GM19395 (cell line): ENCODE results near the gene UBXN11.
"Not testable (repeated sequence)": the region's sequence is repeated elsewhere in the genome, so short reads cannot be mapped to it uniquely, and the experiment has no call there.

Experiments
- ATAC-seq: cut with Tn5 transposase; IDR thresholded peaks from one replicate; pipeline ENCODE4 v1.9.1; 2021; ENCODE audit warnings: mild to moderate bottlenecking, moderate library complexity; ENCODE audit not compliant: unreplicated experiment

Gene UBXN11

GRCh38 chr1:26336477-26337205 is 30.2 kb upstream of the UBXN11 start:
- ATAC-seq, result no peak

- ATAC-seq, result no peak
These were observed 29.5 kb upstream of the UBXN11 start for GRCh38 chr1:26335774-26336476.

DNA sequence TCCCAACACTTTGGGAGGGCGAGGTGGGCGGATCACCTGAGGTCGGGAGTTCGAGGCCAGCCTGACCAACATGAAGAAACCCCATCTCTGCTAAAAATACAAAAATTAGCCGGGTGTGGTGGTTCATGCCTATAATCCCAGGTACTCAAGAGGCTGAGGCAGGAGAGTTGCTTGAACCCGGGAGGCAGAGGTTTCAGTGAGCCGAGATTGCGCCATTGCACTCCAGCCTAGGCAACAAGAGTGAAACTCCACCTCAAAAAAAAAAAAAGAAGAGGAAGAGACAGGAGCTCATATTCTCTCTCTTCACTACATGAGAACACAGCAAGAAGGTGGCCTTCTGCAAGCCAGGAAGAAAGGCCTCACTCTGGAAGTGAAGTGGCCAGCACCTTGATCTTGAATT is 26.9 kb upstream of the UBXN11 start:
- not testable (repeated sequence) for ATAC-seq

DNA sequence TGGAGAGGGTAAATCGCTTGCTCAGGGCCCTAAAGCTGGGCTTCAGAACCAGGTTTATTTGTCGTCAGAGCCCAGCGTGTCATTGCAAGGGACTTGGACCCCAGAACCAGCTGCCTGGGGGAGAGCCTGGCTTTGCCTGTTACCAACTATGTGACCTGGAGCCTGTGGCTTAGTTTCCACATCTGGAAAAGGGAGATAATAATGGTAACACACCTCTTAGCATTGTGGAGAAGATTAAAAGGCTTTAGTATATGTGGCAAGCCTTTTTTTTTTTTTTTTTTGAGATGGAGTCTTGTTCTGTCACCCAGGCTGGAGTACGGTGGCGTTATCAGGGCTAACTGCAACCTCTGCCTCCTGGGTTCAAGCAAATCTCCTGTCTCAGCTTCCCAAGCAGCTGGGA is 23.8 kb upstream of the UBXN11 start:
- no peak for ATAC-seq

DNA sequence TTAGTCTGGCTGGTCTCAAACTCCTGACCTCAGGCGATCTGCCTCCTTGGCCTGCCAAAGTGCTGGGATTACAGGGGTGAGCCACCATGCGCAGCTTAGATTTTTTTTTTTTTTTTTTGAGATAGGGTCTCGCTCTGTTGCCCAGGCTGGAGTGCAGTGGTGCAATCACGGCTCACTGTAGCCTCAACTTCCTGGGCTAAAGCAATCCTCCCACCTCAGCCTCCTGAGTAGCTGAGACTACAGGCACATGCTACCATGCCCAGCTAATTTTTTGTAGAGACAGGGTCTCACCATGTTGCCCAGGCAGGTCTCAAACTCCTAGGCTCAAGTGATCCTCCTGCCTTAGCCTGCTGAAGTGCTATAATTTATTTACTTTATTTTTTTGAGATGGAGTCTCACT is 22.9 kb upstream of the UBXN11 start:
- not testable (repeated sequence) for ATAC-seq

GRCh38 chr1:26328597-26328996 is 22.2 kb upstream of the UBXN11 start:
- ATAC-seq, result no peak

- ATAC-seq, result no peak
These were observed 21.5 kb upstream of the UBXN11 start for GRCh38 chr1:26327956-26328362.

DNA sequence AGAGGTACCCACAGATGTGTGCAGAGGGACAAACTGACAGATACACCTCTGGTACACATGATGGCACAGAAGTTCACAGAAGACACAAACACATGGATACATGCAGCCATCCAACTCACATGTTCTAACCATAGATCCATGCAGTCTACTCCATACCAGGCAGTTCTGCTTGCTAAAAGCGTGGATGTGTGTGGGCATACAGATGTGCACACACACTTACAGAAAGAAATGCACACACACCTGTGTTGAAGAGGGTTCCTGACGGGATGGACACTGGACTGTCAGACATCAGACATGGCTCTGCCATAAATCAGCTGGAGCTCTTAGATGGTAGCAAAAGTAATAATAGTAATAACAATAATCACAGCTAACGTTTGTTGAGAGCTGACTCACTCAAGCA is 18.1 kb upstream of the UBXN11 start:
- ATAC-seq, result no peak

- ATAC-seq, result no peak
These were observed 16.9 kb upstream of the UBXN11 start for GRCh38 chr1:26323382-26323781.

- ATAC-seq, result no peak
These were observed 15.6 kb upstream of the UBXN11 start for GRCh38 chr1:26322042-26322331.

DNA sequence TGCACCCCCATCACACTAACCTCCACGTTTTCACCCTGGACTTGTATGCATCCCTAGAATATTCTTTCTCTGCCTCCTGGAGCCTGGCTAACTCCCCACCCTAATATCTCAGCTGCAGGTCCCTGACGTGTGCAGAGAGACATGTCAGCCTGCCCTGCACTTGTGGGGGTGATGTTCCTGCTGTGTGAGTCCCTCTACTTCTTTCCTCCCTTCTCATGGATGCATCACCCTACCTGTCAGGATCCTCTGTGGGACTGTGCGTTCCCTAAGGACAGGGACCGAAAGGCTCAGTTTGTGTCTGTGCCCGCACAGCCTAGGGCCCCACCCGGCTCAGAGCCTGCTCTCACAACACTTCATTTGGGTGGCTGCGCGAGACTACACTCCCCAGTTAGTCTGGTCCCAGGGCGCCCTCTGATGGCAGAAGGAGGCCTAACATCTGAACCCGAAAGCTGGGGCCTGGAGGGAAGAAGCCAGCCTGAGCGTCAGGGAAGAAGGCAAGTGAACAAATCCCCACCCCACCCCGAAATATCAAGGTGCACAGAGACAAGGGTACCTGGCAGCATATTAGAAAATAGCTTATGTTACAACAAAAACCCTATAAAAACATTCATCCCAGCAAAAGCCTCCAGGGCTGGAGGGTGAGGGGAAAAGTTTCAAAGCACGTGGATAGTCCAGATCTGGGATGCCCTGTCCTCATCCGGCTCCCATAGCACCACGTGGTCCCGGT is 15.0 kb upstream of the UBXN11 start:
- ATAC-seq, result no peak

DNA sequence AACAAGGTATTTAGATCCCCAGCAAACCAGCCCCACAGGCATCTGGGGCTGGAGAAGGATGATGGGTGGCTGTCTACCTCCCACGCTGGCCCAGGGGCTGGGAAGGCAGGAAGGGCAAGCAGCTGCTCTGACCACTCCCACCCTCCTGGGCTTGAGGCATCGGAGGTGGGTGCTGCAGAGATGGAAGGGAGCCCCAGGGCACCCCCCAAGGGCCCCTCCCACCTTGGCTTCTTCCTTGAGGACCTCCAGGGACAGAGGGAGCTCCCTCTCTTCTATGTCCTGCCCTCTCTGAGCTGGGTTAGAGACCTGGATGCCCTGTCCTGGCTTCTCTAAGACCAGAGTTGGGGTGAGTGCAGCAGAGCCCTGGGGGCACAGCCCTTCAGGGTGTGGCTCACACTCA is 14.5 kb upstream of the UBXN11 start:
- no peak for ATAC-seq

- no peak for ATAC-seq
These were observed 12.1 kb upstream of the UBXN11 start for GRCh38 chr1:26318338-26319064.

DNA sequence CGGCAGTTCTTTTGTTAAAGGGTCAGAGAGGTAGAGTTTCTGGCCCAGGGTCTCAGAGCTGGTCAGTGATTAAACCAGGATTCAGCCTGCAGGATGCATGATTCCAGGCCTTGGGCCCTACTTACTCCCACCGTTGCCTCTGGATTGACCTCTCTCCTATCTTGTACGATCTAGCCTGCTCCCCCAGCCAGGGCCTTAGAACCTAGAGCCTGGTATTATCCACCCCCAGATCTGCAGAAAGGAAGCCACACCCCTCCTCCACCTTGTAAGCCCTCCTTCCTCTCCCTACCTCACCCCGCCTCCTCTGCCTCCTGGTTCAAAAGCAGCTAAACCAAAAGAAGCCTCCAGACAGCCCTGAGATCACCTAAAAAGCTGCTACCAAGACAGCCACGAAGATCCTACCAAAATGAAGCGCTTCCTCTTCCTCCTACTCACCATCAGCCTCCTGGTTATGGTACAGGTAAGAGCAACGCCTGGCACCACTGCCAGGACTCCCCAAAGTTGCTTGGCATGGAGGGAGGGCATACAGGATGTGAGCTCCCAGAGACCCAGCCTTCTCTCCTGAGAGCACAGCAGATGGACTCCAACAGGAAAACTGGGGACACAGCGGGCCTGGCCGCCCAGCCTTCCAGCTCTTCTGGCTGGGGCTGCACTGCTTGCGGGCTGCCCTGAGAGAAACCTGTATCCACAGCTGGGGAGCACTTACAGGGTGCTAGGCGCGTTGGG is 11.3 kb upstream of the UBXN11 start, which contains the start of gene CD52:
Gene CD52 (plus strand): TSS at position 347 of the 726 bp plus-strand sequence. CDS start 60 bp downstream, at position 407.
- ATAC-seq, result peak; percentile 51

DNA sequence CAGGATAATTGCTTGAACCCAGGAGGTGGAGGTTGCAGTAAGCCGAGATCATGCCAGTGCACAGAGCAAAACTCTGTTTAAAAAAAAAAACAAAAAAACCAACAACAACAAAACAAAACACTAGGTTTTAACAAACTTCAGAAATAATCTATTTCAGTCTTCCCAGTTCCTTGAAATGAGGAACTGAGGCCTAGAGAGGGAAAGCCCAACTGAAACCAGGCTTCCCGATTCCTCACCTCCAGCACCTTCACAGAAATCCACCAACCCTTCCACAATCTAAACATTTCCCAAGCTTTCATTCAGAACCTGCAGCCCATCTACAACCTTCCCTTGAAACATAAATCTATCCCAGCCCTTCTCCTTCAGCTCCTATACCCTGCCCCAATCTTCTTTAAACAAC is 10.7 kb upstream of the UBXN11 start:
- ATAC-seq, result no peak

DNA sequence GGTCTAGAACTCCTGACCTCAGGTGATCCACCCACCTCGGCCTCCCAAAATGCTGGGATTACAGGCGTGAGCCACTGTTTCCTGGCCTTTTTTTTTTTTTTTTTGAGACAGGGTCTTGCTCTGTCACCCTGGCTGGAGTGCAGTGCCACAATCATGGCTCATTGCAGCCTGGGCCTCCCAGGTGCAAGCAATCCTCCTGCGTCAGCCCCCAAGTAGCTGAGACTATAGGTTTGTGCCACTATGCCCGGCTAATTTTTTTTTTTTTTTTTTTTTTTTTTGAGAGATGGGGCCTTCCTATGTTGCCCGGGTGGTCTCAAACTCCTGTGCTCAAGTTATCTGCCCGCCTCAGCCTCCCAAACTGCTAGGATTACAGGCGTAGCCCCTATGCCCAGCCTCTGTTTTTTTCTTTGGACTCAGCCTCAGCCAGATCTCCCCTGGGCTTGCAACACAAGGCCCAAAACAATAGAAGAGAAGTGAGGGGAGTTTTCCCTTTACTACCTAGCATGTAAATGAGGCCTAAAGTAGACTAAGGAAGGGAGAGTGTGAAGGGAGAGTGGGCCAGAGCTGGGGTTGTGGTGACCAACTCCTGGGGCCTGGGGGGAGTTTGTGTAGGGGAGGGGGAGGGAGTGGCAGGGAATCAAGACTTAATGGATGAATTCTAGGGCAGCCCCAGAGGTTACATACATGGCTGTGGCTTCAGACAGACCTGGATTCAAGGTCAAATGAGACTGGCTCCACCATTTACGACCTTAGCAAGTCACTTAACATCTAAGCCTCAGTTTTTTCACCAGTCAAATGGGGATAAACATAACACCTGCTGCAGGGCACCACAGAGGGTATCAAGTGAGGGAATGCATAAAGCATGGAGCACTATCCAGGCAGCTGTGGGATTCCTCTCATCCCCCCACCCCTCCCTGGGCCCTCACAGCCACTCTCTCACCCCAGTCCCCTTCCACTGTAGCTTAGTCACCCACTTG is 9.7 kb upstream of the UBXN11 start:
- ATAC-seq, result no peak

- ATAC-seq, result no peak
These were observed 8.1 kb upstream of the UBXN11 start for GRCh38 chr1:26314501-26314900.

- ATAC-seq, result not testable (repeated sequence)
These were observed 1.8 kb upstream of the UBXN11 start for GRCh38 chr1:26307966-26308899.
